ENCODE data around the gene COPZ1.

COPZ1 gene

DNA sequence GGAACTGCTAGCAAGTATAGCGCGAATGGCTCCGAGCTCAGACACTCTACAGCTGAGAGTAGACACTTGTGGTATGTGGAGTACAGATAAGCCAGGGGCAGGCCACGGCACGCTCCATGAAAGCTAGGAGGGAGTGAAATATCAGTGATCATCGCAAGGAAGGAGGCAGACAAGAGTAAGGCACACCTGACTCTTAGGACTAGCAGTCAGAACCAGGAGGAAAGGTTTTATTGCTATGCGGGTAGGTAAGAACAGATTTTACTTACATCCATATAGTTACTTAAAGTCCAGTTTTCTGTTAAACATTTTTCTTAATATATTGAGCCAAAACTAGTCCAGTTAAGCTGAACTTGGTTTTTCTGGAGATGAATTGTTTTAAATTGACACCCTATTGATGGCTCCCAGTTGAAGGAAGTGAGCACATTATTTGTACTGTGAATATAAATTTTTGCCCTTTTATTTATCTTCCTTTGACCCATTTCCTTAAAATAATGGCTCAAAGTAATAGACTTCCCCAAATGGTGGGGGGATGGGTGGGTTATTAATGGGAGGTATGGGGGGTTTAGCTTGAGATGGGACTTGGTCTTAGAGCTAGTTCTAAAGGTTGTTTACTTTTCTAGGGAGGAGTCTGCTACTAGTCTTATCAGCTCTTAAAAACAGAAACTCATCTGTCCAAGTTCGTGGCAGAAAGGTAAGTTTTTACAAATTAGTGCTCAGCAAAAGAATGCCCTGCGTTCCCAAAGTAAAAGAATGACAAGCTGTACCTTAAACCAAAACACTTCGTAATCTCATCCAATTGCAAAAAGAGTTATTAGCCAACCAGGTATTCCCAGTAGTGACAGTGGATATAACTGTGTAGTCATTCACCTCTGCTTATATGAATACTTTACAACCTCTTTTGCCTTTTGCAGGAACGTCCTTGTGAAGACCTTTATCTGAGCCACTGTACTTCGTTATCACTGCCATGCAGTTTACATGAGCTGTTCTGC, 38.6 kb upstream of the COPZ1 start:
- no peaks in the 10 kb centered on the region for H3K9me3 Mint-ChIP-seq
- no peak overlapping the region for H3K27ac Mint-ChIP-seq
- no peaks in the 10 kb centered on the region for H3K27me3 Mint-ChIP-seq (ENCODE audit: low read depth)
- H3K4me1 Mint-ChIP-seq (ENCODE audit: low read depth), result peaks cover 53% of the 10 kb centered on the region
- H3K4me3 Mint-ChIP-seq, result no peak overlapping the region
- H3K36me3 Mint-ChIP-seq (ENCODE audit: low read depth), result peaks cover 27% of the 10 kb centered on the region

DNA sequence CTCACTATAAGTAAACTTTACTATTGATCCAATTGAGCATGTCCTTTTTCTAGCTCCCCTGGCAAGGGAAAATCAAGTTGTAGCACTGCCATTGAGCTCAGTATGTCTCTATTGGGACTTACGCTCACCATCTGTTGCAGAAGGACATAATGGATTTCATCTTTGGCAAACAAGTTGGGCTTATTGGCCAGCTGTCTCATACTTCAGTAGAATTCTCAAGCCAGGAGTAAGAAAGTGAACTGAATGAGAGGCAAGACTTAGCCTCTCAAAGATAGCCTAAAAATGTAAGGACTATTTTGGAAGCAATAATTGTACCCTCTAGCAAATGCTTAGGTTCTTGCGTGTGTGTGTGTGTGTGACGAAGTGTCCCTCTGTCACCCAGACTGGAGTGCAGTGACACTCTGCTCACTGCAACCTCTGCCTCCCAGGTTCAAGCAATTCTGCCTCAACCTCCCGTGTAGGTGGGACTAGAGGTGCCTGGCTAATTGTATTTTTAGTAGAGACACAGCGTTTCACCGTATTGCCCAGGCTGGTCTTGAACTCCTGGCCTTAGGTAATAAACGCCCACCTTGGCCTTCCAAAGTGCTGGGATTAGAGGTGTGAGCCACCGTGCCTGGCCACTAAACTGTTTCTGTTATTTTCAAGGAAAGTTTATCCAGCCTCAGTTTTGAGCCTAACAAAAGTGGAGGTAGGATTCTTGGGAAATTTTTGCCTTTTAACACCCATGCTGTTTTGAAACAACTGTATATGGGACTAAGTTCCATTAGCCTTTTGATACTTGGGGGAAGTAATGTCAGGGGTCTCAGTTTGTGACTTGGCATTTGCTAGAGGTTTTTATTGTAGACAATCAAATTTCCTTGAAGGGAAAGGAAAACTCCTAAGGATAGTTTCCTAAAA, 37.4 kb upstream of the COPZ1 start:
- H3K4me1 Mint-ChIP-seq (ENCODE audit: low read depth), result peaks cover 45% of the 10 kb centered on the region
- no peaks in the 10 kb centered on the region for H3K9me3 Mint-ChIP-seq
- H3K36me3 Mint-ChIP-seq (ENCODE audit: low read depth), result peaks cover 27% of the 10 kb centered on the region
- H3K27ac Mint-ChIP-seq, result no peak overlapping the region
- no peaks in the 10 kb centered on the region for H3K27me3 Mint-ChIP-seq (ENCODE audit: low read depth)
- no peak overlapping the region for H3K4me3 Mint-ChIP-seq

DNA sequence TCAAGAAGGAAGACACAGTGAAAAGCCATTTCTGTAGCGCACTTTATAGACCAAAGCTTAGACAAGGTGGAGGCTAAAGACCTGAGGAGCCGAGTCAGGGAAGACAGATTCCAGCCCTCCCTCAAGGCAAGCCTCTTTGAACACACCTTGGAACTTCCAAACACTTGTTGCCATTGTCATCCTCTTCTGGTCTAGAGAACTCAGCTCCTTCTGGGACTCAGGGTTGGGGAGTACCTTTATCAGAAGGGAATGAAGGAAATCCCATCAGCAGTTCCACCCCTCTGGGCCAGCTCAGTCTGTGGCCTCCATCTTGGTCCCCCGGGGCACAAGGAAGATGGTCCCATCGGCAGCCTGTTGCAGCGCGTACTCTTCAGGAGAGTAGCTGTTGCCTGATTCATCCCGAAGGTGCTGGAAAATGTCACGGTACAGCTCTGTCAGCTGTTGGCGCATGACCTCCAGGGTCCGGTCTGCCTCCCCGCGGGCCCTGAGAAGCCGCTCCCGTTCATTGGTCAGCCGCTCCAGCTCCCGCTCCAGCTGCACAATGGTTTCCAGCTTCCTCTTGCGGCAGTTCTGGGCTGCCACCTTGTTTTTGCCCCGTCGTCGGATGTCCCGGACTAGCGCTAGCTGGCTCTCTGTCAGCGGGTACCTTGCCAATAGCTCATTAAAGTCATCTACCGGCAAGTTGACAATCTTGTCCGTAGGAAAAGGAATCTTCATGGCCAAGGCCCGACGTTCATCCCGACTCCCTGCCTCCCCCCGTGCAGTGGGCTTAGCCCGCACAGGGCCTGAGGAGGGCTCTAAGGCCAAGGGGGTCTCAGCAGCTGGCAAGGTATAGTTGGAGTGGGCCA, 32.6 kb upstream of the COPZ1 start:
- Mint-ChIP-seq H3K27ac (no peak overlapping the region), H3K27me3 (ENCODE audit: low read depth) (peaks cover 7% of the 10 kb centered on the region), H3K4me1 (ENCODE audit: low read depth) (peaks cover 7% of the 10 kb centered on the region), H3K36me3 (ENCODE audit: low read depth) (peaks cover 5% of the 10 kb centered on the region), H3K4me3 (no peak overlapping the region), H3K9me3 (no peaks in the 10 kb centered on the region)

DNA sequence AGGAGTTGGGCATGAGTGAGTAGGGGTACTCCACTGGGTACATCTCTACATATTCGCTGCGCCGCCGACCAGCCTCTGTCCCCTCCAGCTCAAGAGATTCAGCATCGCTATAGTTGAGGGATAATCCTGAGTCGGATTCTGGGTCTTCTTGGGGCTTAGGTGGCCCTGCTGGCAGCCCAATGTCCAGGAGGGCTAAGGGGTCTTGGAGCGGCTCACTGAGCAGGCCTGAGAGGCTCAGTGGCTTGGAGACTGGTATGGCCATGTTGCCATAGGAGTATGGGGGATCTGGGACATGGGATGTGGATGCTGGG, 32.0 kb upstream of the COPZ1 start:
- Mint-ChIP-seq H3K36me3 (ENCODE audit: low read depth) (no peaks in the 10 kb centered on the region), H3K9me3 (no peaks in the 10 kb centered on the region), H3K27me3 (ENCODE audit: low read depth) (peaks cover 10% of the 10 kb centered on the region), H3K4me1 (ENCODE audit: low read depth) (peaks cover 8% of the 10 kb centered on the region), H3K4me3 (no peak overlapping the region), H3K27ac (no peak overlapping the region)

DNA sequence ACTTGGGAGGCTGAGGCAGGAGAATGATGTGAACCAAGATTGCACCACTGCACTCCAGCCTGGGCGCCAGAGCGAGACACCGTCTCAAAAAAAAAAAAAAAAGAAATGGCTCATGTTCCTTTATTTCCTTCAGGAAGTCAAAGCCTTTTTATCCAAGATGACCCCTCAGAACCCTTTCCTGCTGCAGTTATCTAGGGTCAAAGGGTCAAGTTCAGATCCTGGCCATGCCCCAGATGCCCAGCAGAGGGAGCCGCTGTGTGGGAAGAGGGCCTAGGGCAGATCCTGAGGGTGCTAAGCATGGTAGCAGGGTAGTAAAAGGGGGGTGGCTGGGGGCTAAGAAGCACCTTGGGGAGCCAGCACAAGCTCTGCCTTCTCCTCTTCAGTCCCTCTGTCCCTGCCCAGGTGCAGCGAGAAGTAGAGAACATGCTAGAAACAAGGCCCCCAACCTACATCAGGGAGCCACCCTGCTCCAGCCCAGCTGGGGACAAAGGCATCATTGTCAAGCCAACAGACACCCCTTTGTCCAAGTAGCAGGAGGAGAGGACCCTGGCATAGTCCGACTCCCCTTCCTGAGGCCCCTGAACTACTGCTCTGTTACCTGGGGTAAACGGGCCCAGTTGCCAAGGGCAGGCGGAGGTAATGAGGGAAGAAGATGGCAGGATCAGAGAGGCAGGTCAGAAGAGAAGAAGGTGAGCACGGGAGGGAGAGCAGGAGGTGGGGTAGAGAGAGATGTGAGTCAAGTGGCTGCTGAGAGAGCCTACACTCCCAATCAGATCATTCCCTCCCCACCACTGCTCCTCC, 30.6 kb upstream of the COPZ1 start:
- H3K4me1 Mint-ChIP-seq (ENCODE audit: low read depth), result peaks cover 7% of the 10 kb centered on the region
- no peak overlapping the region for H3K27ac Mint-ChIP-seq
- H3K4me3 Mint-ChIP-seq, result no peak overlapping the region
- H3K36me3 Mint-ChIP-seq (ENCODE audit: low read depth), result no peaks in the 10 kb centered on the region
- no peaks in the 10 kb centered on the region for H3K9me3 Mint-ChIP-seq
- H3K27me3 Mint-ChIP-seq (ENCODE audit: low read depth), result peaks cover 22% of the 10 kb centered on the region

DNA sequence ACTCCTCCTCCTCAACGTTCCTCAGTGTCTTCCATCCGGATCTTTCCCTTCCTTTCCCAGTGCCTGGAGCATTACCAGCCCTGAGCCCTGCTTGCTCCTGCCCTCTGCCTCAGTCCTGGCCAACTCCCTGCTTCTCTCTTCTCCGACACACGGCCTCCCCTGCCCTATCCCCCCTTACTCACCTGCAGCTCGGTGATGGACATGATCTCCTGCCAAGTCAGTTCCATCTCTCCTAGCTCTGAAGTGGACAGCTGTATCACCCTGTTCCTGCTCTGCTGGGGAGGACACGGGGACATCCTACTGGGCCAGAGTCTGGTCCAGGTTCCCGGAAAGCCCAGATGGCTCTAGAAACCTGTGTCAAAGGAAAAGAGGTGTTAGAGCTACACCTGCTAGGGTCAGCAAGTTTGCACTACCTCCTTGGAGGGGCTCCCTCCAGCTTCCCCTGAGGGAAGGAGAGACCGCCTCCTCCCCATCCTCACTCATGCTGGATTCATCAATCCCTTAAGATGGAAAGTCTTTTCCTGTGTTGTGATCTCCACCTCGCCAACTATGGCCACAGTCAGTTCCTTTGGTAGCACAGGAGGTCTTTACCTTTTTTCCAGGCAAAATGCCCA, 29.9 kb upstream of the COPZ1 start:
- Mint-ChIP-seq H3K27ac (no peak overlapping the region), H3K27me3 (ENCODE audit: low read depth) (peaks cover 29% of the 10 kb centered on the region), H3K4me1 (ENCODE audit: low read depth) (peaks cover 7% of the 10 kb centered on the region), H3K9me3 (no peaks in the 10 kb centered on the region), H3K36me3 (ENCODE audit: low read depth) (no peaks in the 10 kb centered on the region), H3K4me3 (no peak overlapping the region)

DNA sequence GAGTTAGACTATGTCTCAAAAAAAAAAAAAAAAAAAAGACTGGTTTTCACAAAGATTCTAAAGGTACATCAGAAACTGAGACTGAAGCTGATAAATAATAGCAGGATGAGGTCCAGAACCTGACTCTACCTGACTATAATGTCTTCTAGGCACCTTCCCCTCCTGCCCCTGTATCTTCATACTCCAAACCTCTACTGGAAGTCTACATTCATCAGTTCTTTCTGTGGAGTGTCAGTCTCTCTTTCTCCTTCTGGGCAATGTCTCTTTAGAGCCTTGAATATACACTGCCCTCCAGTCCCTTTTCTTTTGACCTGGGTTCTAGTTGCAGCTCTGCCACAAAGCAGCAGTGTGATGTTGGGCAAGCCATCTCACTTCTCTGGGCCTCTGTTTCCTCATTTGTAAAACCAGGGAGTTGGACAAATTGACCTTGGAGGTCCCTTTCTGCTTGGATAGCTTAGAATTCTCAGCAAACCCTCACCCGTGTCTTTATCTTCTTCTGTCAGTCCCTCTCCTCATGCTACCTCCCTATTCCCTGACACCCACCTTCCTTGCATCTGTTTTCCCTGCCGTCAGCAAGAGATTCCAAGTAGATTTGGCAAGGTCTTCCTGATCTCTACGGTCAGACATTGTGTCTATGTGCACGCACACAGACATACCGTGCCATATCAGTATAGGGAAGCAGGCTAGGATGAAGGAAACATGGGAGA, 28.4 kb upstream of the COPZ1 start:
- Mint-ChIP-seq H3K4me1 (ENCODE audit: low read depth) (peaks cover 5% of the 10 kb centered on the region), H3K27me3 (ENCODE audit: low read depth) (peaks cover 44% of the 10 kb centered on the region), H3K9me3 (no peaks in the 10 kb centered on the region), H3K4me3 (no peak overlapping the region), H3K36me3 (ENCODE audit: low read depth) (no peaks in the 10 kb centered on the region), H3K27ac (no peak overlapping the region)

DNA sequence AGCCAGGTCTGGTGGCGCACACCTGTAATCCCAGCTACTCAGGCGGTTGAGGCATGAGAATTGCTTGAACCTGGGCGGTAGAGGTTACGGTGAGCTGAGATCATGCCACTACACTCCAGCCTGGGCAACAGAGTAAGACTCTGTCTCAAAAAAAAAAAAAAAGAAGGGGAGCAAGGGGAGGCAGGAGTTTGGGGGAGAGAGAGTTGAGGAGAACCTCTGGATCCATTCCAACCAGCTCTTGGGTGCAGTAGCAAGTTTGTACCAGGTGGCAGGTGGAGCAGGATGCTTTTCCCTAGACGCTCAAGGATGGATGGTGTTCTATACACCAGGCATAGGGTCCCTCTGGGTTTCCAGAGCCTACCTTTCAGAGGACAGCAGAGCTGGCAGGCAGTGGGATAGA, 26.0 kb upstream of the COPZ1 start:
- no peak overlapping the region for H3K27ac Mint-ChIP-seq
- H3K4me3 Mint-ChIP-seq, result no peak overlapping the region
- H3K27me3 Mint-ChIP-seq (ENCODE audit: low read depth), result peaks cover 65% of the 10 kb centered on the region
- peaks cover 5% of the 10 kb centered on the region for H3K4me1 Mint-ChIP-seq (ENCODE audit: low read depth)
- no peaks in the 10 kb centered on the region for H3K9me3 Mint-ChIP-seq
- no peaks in the 10 kb centered on the region for H3K36me3 Mint-ChIP-seq (ENCODE audit: low read depth)

DNA sequence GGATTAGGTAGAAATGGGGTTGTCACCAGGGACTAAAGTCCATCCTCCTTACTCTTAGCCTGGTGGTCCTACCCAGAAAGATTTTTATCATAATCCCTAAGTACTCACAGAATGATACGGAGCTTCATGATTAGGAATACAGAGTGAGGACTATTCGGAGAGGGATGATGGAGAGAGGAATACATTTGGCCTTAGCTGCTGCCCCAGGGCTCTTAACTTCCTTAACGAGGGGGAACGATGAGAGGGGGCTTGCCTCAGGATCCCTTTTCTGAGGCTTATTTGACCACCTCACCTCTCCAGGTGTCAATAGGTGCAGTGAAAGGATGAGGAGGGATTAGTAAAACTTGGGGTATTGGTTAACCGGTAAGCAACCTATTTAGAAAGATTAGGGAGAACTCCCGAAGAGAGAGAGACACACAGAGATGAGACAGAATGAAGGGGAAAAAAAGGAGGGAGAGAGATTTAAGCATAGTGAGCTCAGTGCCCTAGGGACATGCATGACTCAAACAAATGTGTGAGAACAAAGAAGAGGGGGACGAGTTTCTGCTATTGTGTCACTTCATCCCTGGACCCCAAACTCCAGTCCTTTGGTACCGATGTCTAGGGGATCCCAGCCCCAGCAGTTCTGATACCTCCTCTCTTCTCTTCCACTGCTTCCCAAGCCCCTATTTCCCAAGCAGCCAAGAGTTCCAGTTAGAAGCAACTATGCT, 25.3 kb upstream of the COPZ1 start:
- no peaks in the 10 kb centered on the region for H3K9me3 Mint-ChIP-seq
- H3K4me1 Mint-ChIP-seq (ENCODE audit: low read depth), result peaks cover 8% of the 10 kb centered on the region
- no peak overlapping the region for H3K4me3 Mint-ChIP-seq
- H3K27ac Mint-ChIP-seq, result no peak overlapping the region
- H3K36me3 Mint-ChIP-seq (ENCODE audit: low read depth), result no peaks in the 10 kb centered on the region
- H3K27me3 Mint-ChIP-seq (ENCODE audit: low read depth), result peaks cover 72% of the 10 kb centered on the region

DNA sequence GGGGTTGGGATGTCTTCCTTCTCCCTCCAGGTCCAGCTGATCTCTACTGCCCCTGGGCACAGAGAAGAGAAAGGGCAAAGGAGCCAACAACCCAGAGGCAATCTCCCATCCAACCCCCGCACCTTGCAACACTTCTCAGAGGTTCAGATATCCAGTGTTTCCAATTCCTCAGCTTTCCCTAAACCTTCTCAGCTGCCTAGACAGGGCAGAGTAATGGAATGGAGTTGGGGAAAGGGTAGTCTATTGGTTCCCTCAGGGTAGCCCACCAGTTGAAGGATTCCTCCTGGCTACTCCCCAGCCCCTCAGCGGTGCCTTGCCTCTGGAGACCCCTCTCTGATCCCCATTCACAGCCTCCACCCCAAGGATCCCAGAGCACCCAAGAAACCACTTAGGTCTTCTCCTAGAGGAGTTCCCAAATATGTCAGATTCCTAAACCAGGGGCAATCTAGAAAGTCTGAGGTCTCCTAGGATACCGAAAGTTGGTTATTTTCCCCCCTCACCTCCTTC, 24.7 kb upstream of the COPZ1 start:
- H3K27ac Mint-ChIP-seq, result no peak overlapping the region
- H3K36me3 Mint-ChIP-seq (ENCODE audit: low read depth), result no peaks in the 10 kb centered on the region
- H3K27me3 Mint-ChIP-seq (ENCODE audit: low read depth), result peaks cover 77% of the 10 kb centered on the region
- no peak overlapping the region for H3K4me3 Mint-ChIP-seq
- peaks cover 8% of the 10 kb centered on the region for H3K4me1 Mint-ChIP-seq (ENCODE audit: low read depth)
- no peaks in the 10 kb centered on the region for H3K9me3 Mint-ChIP-seq

DNA sequence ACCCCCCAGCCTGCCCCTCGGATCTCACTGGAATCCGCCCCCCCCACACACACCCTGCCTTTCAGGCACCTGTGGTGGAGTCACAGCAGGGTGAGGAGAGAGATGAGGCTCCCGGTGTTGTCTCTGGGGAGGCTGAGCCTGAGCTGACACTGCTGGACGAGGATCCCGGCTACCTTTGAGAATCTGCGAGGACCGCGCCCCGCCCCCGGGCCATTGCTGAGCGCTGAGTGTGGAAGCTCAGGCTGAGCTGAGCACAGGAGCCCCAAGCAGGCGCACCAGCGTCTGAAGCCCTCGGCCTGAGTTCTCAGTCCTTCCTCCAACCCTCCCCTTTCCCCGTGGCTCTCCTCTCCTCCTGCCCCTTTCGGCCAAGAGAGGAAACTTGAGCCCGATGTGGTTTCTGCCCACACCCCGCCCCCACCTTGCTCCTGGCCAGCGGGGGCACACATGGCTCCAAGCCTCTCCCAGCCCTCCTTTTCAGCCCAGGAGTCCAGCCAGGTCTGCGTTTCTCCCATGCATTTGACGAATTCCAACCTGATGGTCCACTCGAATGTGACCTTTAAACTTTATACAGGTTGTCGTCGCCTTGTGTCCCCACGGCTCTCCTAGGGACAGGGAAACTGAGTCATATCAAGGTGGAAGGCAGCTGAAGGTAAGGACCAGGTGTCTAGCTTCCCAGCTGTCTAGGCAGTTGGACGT, 24.1 kb upstream of the COPZ1 start, which contains the start of gene NFE2:
Gene NFE2, minus strand, starts transcription at position 284 of the 696 bp plus-strand sequence. CDS start 5,767 bp downstream, outside the sequence.
- H3K36me3 Mint-ChIP-seq (ENCODE audit: low read depth), result no peaks in the 10 kb centered on the region
- no peak within 1 kb of the TSS for H3K4me3 Mint-ChIP-seq
- H3K27ac Mint-ChIP-seq, result no peak within 1 kb of the TSS
- H3K9me3 Mint-ChIP-seq, result no peaks in the 10 kb centered on the region
- peaks cover 78% of the 10 kb centered on the region for H3K27me3 Mint-ChIP-seq (ENCODE audit: low read depth)
- peaks cover 8% of the 10 kb centered on the region for H3K4me1 Mint-ChIP-seq (ENCODE audit: low read depth)

Data from T-helper 1 cell treated with Interleukin-12 subunit alpha and Interleukin-12 subunit beta and Interleukin-4 antibody, amounts not matched to agents 30 μg/mL and 1 μg/mL, for 36 hours (primary cell).